HG02943 (cell line): Measurements from ENCODE around the gene IRAK4.
A peak's percentile ranks its signal among the peaks of the same experiment; 100 is the strongest.

Experiments used
- ATAC-seq: cut with Tn5 transposase; IDR thresholded peaks from one replicate; pipeline ENCODE4 v1.9.1; 2021; ENCODE audit warnings: mild to moderate bottlenecking, low read depth, moderate library complexity; ENCODE audit not compliant: unreplicated experiment

Gene IRAK4

DNA sequence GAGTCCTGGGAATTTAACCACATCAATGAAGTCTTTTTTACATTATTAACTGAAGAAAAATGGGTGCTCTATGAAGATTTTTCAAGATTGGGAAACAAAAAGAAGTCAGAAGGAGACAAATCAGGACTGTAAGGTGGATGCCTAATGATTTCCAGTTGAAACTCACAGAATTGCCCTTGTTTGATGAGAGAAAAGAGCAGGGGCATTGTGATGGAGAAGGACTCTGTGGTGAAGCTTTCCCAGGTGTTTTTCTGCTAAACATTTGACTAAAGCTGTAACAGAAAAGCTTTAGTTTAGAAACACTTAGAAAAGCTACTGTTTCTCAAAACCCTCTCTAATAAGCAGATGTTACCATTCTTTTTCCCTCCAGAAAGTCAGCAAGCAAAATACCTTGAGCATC is 5.8 kb downstream of the IRAK4 start:
- no peak for ATAC-seq

DNA sequence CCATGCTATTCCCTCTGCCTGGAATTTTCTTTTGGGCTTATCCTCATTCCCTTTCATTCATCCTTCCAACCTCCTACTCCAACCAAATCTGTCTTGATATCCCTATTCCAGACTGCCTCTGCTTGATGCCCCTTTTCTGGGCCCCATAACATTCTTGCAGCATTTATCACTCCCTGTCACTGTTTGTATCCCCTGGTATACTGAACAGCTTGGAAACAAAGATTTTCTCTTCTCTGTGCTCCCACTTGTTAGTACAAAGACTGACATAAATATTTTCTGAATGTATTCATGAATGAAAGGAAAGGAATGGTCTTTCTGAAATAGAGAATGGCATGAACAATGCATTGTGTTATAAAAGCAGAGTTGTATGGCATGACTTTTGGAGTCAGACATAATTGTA is 7.5 kb downstream of the IRAK4 start:
- no peak for ATAC-seq

DNA sequence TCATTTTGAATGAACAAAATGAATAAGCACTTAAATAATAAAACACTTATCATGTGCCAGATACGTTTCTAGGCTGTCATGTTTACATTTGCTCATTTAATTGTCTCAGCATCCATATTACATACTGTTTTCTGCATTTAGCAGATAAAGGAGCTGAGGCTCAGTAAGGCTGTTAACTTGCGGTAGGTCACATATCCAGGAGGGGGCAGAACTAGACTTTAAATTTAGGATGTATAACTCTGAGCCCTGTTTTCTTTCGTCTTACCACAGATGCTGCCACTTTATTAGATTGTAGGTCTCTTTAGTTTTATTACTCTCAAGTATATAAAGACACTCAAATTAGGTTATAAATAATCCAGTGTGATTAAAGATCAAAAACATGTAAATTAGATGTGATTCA is 17.7 kb downstream of the IRAK4 start:
- no peak for ATAC-seq

DNA sequence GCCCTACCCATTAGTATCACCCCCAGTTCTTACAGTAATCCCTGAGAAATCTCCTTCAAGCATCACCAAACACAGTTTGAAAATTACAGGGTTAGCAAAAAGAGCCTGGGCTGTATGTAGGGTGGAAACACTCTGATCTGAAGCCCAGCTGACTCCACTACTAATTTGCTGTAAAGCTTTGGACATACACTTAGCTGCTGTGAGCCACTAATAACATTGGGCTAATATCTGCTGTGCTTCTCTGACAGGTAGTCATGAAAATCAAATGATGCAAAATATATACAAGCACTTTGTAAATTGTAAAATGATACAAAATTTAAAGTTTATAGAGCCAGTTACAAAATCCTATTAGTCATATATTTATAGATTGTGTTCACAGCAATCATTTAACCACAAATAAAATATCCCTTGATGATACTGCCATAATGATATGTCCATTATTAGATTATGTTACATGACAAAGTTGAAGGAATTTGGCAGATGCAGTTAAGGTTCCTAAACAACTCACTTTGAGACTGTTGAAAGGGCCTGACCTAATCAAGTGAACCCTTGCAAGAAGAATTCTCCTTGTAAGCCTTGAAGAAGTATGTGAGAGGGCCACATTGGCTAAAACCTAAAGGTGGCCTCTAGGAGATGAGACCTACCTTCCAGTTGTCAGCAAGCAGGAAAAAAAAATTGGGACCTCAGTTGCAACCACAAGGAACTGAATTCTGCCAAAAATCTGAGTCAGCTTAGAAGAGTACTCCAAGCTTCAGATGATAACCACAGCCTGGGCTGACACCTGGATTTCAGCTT is 28.3 kb downstream of the IRAK4 start:
- no peak for ATAC-seq

DNA sequence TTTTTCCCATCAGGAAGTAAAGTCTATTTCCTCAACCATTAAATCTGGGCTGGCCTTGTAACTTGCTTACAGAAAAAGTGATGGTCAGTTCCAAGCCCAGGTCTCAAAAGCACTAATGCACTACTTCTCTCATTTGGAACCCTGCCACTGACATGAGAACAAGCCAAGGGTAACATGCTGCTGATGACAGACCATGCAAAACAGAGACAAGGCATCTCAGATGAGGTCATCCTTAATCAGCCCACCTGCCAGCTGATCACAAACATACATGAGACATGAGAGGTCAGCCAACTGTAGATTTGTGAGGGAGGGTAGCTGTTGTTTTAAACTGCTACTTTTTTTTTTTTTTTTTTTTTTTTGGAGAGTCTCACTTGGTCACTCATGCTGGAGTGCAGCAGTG is 31.2 kb downstream of the IRAK4 start:
- ATAC-seq, result no peak

DNA sequence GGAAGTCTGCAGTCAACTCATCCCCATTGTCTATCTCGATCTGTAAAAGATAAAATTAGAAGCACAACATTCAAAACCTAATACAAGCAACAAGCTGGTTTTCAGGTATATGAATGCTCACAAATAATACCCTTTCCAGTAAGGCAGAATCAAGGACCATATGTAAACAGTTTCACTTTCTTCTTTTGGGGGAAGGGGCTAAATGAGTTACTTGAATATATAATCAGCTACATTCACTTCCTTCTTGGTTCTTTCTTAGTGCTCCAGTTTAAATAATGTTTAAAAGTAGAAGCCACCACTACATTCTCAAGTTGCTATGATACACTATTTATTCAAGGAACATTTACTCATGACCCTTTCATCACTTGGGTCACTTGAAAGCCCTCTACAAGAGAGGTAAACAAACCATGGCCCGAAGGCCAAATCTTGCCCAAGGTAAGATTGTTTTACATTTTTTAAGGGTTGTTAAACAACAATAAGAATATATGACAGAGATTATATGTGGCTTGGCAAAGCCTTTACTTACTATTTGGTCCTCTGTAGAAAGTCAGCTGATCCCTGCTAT is 37.0 kb downstream of the IRAK4 start:
- no peak for ATAC-seq

DNA sequence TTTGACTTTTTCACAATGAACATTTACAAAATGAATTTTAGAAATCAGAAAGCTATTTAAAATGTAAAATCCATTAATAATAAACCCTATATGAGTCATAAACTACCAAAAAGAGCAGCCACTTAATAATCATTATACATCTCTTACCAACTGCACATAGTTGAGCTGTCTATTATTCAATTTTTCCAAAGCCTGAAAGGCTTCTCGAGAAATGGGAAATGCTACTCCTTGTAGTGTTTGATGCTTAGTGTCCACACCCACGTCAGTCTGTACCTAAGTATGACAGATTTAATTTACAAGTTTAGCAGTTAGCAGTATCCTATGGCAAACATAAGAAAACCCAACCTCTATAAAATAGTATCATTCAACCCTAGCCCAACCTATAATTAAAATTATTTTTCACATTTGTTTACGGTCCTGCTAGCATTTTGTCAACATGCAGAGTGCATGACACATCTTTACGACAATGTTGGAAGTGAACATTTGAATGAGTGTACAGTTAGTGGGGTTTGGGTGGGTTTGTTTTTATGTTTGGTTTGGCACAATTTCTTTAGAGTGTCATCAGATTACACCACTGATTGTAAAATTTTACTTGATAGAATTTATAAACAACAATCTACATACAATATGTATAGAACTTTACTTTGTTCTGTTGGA is 38.9 kb downstream of the IRAK4 start:
- no peak for ATAC-seq

DNA sequence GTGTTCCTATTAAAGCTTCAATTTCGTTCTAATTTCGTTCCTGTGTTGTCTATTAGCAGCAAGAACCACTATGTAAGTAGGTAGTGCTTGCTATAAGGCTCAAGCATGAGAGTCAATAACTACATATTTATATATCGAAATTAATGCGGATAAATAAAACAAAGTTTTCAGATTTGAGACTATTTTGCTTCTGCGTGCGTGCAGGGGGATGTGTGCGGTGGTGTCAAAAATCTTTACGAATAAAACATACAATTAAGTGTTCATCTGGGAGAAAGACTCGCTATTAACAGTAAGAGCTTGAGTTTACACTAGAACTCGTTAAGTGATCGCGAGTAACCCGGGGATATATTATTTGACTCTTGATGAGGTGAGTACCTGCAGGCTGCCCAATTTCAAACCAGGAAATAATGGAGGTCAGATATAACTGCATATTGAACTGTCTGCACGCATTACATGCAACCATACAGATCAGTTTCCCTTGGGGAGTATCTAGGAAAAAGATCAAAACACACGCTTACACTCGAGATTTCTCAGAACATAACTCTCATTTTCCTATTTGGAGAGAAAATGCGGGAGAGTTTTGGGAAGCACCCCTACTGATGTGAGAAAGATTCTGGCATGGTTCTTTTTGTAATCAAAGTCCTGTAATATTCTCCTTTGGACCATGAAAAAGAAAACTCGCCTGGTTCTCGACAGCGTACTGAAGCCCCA is 46.6 kb downstream of the IRAK4 start:
- no peak for ATAC-seq

DNA sequence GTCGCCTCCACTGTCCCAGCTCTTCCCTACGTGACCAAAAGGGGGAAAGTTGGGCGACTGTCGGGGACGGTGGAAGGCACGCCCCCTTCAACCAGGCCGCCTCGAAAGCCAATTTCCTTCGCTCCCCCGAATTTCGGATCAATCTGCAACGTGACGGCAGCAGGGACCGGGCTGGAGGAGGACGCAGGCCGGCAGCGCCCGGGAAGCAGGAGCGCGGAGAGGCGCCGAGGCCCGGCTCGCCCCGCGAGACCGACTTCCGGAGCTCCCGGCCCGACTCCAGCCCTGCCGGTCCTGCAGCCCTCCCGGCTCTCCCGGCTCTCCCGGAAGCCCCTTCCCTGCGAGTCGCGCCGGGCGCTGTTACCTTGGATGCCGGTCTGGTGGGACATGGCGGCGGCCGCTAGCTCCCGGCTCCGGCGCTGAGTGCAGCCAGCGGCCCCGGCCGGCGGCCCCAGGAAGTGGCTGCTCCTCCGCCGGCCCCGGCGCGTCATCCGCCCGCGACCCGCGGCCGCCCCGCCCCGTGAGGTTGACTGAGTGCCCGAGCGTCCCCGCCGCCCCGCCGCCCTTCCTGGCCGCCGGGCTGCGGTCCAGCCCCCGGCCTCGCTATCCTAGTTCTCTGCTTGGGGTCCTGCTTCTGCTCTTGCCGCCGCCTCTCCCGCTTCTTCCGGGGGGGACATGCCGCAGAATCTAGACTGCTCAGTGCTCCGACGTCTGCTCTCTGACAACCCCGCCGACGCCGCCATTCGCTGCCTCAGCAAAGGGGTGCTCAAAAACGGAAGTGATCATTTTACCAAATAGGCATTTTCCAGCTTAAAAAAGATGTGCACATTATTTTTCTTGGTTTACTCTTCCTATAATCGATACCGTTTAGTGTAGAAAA is 47.3 kb downstream of the IRAK4 start, which contains the start of gene TWF1:
Gene TWF1 (minus strand): TSS at position 458 of the 877 bp plus-strand sequence. CDS start 72 bp downstream, at position 386.
- peak; percentile 95 for ATAC-seq

DNA sequence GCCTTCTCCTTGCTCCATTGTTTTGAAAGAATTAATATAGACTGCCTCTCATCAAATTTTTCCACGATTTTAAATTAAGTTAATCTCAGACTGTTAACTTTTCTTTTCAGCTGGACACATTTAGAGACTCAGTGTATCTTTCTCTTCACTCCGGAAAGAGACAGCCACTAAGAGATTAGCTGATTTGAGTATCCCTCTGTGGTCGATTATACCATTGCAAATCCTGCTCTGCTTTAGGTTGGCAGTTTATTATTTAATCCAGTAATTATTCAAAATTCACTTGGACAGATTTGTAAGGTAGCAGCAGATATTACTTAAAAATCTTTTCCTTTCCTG is 48.0 kb downstream of the IRAK4 start:
- no peak for ATAC-seq

DNA sequence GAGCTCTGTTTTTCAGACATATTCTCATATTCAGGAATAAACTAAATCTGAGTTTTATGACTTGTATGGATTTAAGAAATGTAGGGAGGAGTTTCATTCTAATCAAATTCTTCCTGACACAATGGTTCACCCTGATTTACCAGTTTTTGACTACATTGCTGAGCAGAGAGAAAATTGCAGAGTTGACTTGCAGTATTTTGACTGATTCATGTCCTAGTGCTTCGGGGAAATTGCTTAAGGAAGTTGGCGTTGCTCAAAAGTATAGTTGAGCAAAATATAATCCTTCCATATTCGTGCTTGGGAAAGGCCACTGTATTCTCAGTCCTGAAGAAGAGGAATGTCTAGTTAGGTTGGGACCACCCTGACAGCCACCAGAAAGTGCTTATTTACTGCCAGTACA is 48.6 kb downstream of the IRAK4 start:
- no peak for ATAC-seq

DNA sequence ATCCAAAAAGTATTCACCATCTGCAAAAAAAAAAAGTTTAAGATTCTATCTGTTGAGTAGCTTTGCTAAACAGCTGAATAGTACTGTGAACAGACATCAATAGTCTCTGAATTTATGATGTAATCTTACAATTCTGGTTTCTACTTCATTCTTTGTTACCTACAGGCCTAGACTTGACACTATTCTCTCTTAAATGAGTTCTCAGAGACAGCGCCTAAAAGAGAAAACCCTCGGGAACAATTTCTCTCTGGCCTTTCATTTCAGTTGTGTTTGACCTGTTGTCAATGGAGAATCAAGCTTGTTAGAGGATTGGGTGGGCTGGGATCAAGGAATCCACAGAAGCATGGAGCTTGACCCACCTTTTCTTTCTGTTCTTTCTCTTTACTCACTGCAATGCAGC is 53.3 kb downstream of the IRAK4 start:
- no peak for ATAC-seq

DNA sequence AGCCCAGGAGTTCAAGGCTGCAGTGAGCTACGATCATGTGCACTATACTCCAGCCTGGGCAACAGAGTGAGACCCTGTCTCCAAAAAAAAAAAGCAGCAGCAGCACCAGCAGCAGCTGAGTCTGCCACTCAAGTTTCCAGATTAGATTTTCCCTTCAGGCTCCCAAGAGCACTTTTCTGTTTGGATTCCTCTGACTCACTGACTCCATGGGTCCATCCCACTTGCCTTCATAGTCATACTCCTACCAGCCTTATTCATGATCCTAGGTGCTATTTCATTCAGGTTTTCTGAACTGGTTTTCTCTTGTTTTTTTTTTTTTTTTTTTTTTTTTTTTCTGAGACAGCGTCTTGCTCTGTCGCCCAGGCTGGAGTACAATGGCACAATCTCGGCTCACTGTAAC is 54.2 kb downstream of the IRAK4 start:
- ATAC-seq, result no peak

DNA sequence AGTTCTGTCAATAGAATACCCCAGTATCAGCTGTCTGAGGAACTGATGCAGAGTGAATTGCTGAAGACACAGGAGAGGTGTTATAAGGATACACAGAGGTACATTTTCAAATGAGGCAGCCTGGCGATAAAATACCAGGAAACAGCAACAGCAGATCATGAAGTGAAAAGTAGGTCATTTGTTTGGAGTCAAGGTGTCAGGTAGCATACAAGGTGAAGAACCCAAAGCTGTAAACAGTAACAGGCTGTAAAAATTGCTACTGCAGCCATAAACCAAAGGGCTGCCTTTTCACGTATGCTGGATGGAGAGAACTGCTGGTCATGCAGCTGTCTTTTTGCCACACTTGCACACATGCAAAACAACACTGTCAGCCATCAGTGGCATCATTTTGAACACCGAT is 56.7 kb downstream of the IRAK4 start:
- ATAC-seq, result no peak

DNA sequence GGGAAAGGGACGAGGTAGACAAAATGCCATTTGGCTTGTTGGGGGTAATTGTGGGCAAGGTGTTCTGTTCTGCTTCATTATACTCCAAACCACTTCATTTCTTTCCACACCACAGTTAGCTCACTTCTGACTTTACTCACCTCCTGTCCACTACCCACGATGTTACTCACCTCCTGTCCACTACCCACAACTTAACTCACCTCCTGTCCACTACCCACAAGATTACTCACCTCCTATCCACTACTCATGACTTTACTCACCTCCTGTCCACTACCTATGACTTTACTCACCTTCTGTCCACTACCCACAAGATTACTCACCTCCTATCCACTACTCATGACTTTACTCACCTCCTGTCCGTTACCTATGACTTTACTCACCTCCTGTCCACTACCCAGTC is 57.4 kb downstream of the IRAK4 start:
- no peak for ATAC-seq

DNA sequence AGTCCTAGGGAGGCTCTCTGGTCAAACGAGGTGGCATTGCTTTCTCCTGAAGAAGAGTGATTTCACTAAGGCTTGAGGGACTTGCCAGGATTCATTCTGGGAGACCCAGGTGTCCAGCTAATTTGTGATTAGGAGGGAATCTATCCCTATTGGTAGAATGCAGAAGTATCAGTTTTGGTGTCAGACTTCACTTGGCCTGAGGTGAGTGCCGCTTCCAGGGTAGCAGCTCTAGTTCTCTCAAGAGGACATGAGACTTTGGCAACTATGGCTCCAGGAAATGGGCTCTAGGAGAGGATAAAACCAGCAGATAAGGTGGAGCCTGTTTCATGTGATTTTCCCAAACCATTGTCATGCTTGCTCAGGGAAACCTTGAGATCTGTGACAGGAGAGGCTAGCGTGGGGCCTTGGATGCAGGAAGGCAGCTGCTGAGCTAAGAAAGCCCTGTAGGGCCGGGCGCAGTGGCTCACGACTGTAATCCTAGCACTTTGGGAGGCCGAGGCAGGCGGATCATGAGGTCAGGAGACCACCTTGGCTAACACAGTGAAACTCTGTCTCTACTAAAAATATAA is 65.5 kb downstream of the IRAK4 start:
- ATAC-seq, result no peak

DNA sequence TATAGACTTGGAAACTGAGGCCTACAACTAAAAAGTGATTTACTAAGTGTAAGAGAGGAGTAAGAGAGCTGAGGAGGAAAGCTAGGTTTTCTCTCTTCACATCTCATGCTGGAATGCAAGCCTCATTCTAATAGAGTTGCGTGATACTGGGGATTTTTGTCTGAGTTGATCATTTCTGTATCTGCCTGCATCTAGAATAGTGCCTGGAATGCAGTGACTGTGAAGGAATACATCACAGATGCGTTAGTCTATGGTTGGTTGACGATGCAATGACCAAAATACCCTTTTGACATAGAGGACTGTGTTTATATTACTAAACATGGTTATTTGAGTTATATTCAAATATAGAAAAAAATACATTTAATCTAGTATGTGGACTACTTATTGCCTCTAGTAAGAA is 67.9 kb downstream of the IRAK4 start:
- ATAC-seq, result no peak

DNA sequence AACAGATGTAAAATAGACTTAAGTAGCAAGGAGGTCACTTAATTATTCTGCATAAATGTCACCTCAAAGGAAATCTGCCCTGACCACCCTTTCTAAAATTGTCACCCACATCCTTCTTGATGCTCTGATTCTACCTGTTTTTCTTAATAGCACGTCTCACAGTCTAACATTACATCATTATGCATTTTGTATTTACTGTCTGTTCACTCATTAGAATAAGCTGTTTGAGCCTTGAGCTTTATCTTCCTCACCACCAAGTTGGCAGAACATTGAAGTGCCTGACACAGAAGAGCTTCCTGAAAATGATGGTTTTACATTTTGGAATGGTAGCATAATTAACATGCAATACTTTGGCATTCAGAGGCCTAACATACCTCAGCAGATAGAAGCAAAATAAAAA is 68.3 kb downstream of the IRAK4 start:
- no peak for ATAC-seq

DNA sequence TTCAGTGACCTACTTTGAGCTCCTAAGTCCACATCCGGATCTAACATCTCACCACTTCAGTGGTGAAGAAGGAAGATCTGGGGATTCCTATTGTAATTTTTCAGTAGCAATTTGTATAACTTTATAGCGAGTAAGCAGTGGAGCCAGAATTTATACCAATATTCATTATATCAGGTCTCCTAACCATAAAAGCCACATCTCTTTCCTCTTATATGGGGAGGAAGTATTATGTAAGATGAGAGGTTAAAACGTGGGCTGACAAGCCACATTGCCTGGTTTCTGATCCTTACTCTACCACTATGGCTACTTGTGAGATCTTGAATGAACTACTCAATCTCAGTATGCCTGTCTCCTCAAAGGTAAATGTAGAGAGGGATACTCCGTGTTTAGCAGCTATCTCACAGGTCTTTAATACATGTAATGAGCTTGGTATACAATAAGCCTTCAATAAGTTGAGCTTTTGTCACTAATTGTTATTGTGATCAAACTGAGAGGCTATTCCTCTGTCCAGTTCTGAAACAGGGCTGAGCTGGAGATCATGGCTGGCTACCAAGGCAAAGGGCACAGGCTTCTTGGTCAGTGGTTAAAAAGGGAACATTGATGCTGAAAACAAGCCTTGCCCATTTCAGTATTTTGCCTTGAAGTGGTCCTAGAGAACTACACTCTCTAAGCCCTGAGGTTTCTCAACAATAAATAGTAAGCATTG is 73.9 kb downstream of the IRAK4 start:
- ATAC-seq, result no peak
